Stimulated activated CD4-positive, alpha-beta T cell treated with anti-CD3 and anti-CD28 coated beads, TNF-alpha, amount 100 ng/mL, for 4 hours (primary cell): Measurements from ENCODE around the gene GPD2.
"Not testable (repeated sequence)": the region's sequence is repeated elsewhere in the genome, so short reads cannot be mapped to it uniquely, and the experiment has no call there.

Experiments
- DNase-seq, 3 experiments: peaks; one replicate each; pipeline ENCODE4 v3.0.0-alpha.2; 2020; ENCODE audit warnings: low read depth in 3 of 3

The GPD2 gene

GRCh38 chr2:156589381-156590079 is 153.4 kb downstream of the GPD2 start:
- peak in 1 of 3 experiments; percentile 6 for DNase-seq

GRCh38 chr2:156590085-156590739 is 154.0 kb downstream of the GPD2 start:
- DNase-seq, result no peak

- no peak for DNase-seq
Observed at GRCh38 chr2:156592809-156593593, 156.8 kb downstream of the GPD2 start.

GRCh38 chr2:156593594-156593921 is 157.4 kb downstream of the GPD2 start:
- DNase-seq, result no peak

- DNase-seq, result no peak
Observed at GRCh38 chr2:156598563-156598962, 162.4 kb downstream of the GPD2 start.

- no peak for DNase-seq
Observed at GRCh38 chr2:156600196-156600595, 164.0 kb downstream of the GPD2 start.

- no peak for DNase-seq
Observed at GRCh38 chr2:156601855-156602551, 165.8 kb downstream of the GPD2 start.

GRCh38 chr2:156602552-156602933 is 166.4 kb downstream of the GPD2 start:
- no peak for DNase-seq

GRCh38 chr2:156615836-156616322 is 179.7 kb downstream of the GPD2 start:
- DNase-seq, result no peak

- not testable (repeated sequence) for DNase-seq
Observed at GRCh38 chr2:156618071-156618470, 181.9 kb downstream of the GPD2 start.

- DNase-seq, result no peak
Observed at GRCh38 chr2:156619021-156619539, 182.9 kb downstream of the GPD2 start.

GRCh38 chr2:156622491-156622890 is 186.3 kb downstream of the GPD2 start:
- no peak for DNase-seq

GRCh38 chr2:156625360-156626170 is 189.4 kb downstream of the GPD2 start:
- DNase-seq, result no peak

GRCh38 chr2:156626931-156627330 is 190.8 kb downstream of the GPD2 start:
- DNase-seq, result no peak

GRCh38 chr2:156630579-156631337 is 194.6 kb downstream of the GPD2 start:
- no peak for DNase-seq

- no peak for DNase-seq
Observed at GRCh38 chr2:156635646-156636045, 199.5 kb downstream of the GPD2 start.
